A549 (cell line): ENCODE results near the gene KRTAP10-7. TPM values are rescaled to one million over a fixed set of nuclear protein-coding genes. Genes with fewer than 3 reads are reported as not detected.

ENCODE experiments used
- ATAC-seq, 2 experiments: fragments of 200-7000 bp in 1 of 2; fragments of >200 bp in 1 of 2; cut with Nextera tagmentation in 1 of 2; cut with Tn5 transposase in 1 of 2; 3 replicates each; pipeline versions ENCODE4 v1.8.0 to v1.9.1; 2018 to 2020; ENCODE audit warnings: mild to moderate bottlenecking in 1 of 2, moderate library complexity in 1 of 2
- CTCF ChIA-PET: fragments of 300-600 bp; sonication (Branson Sonifier 250); formaldehyde crosslinking; extraction: SDS; loops from one replicate; lab custom pipeline; 2021; ENCODE audit warnings: antibody characterized with exemption, inconsistent platforms; lab: Yijun Ruan, JAX
- POLR2A ChIA-PET: fragments of 350-600 bp; formaldehyde crosslinking; extraction: SDS; loops from one replicate; lab custom pipeline; 2021; ENCODE audit warnings: antibody characterized with exemption, inconsistent platforms; lab: Yijun Ruan, JAX
- DNase-seq, 2 experiments: peaks; one replicate each; pipeline versions ENCODE4 v3.0.0 to v3.0.0-alpha.2; 2011 to 2016; ENCODE audit warnings: low read depth in 1 of 2, low spot score in 1 of 2
- FAIRE-seq: peaks from 2 replicates; lab custom pipeline; 2011; peaks lifted over from hg19 to GRCh38; lab: Jason Lieb, UNC
- H3K27ac ChIP-seq, 2 experiments: fragments of >200 bp; sonication (Bioruptor Twin); formaldehyde crosslinking; 3 replicates each; pipeline ENCODE4 v1.5.1; 2016 to 2017
- H3K4me1 ChIP-seq: fragments of >200 bp; sonication (Bioruptor Twin); formaldehyde crosslinking; 3 replicates; pipeline ENCODE4 v1.6.1; 2016
- H3K4me2 ChIP-seq: fragments of >200 bp; sonication (Bioruptor Twin); formaldehyde crosslinking; 3 replicates; pipeline ENCODE4 v1.6.1; 2016
- H3K4me3 ChIP-seq: fragments of >200 bp; sonication (Bioruptor Twin); formaldehyde crosslinking; 3 replicates; pipeline ENCODE4 v1.5.1; 2016
- H3K9me3 ChIP-seq: fragments of >200 bp; sonication (Bioruptor Twin); formaldehyde crosslinking; 3 replicates; pipeline ENCODE4 v1.6.1; 2016
- BCL3 ChIP-seq: fragments of >200 bp; sonication (Bioruptor Twin); formaldehyde crosslinking; IDR thresholded peaks from 3 replicates; pipeline ENCODE4 v1.6.1; 2016
- CBX2 ChIP-seq: fragments of 200-600 bp; sonication (generic); IDR thresholded peaks from 2 replicates; pipeline ENCODE4 v1.6.1; 2016; ENCODE audit warnings: low read depth, mild to moderate bottlenecking, borderline replicate concordance
- CHD4 ChIP-seq: fragments of 200-600 bp; sonication (generic); IDR thresholded peaks from 2 replicates; pipeline ENCODE4 v1.6.1; 2016; ENCODE audit warnings: antibody characterized with exemption, mild to moderate bottlenecking, borderline replicate concordance
- EHF ChIP-seq: fragments of 250-450 bp; sonication (Bioruptor Pico); IDR thresholded peaks from 2 replicates; pipeline ENCODE4 v1.5.0; 2020; ENCODE audit warnings: mild to moderate bottlenecking
- FOSB ChIP-seq: fragments of 250-450 bp; sonication (Bioruptor Pico); IDR thresholded peaks from 2 replicates; pipeline ENCODE4 v1.5.0; 2020; ENCODE audit warnings: mild to moderate bottlenecking, moderate library complexity
- FOSL2 ChIP-seq, 2 experiments: fragments of 450-650 bp in 1 of 2; fragments of >200 bp in 1 of 2; sonication (Bioruptor Twin) in 1 of 2; formaldehyde crosslinking; IDR thresholded peaks; 2 replicates each; pipeline versions ENCODE4 v1.5.0 to v1.6.1; 2016 to 2020; ENCODE audit warnings: mild to moderate bottlenecking in 1 of 2, moderate library complexity in 1 of 2
- FOXS1 ChIP-seq: fragments of 250-450 bp; sonication (Bioruptor Pico); IDR thresholded peaks from 2 replicates; pipeline ENCODE4 v1.5.0; 2020; ENCODE audit warnings: mild to moderate bottlenecking, moderate library complexity
- HES2 ChIP-seq: fragments of >200 bp; sonication (Bioruptor Twin); formaldehyde crosslinking; IDR thresholded peaks from 2 replicates; pipeline ENCODE4 v1.6.1; 2016
- HOXA7 ChIP-seq: fragments of 250-450 bp; sonication (Bioruptor Pico); IDR thresholded peaks from 2 replicates; pipeline ENCODE4 v1.5.0; 2020; ENCODE audit warnings: mild to moderate bottlenecking, moderate library complexity
- HOXB13 ChIP-seq: fragments of 250-450 bp; sonication (Bioruptor Pico); IDR thresholded peaks from 2 replicates; pipeline ENCODE4 v1.5.0; 2020; ENCODE audit warnings: low read depth, mild to moderate bottlenecking, moderate library complexity
- JUN ChIP-seq, 2 experiments: fragments of >200 bp; sonication (Bioruptor Twin); formaldehyde crosslinking; IDR thresholded peaks; 2 replicates in 1 of 2; 3 replicates in 1 of 2; pipeline ENCODE4 v1.6.1; 2016 to 2017
- NFE2L2 ChIP-seq: fragments of 150-350 bp; conservative IDR thresholded peaks from 2 replicates; pipeline ENCODE4 v1.6.1; 2014; ENCODE audit warnings: low read length
- NPAS2 ChIP-seq: fragments of 250-450 bp; sonication (Bioruptor Pico); IDR thresholded peaks from 2 replicates; pipeline ENCODE4 v1.8.0; 2022; ENCODE audit warnings: mild to moderate bottlenecking, moderate library complexity, borderline replicate concordance
- NR3C1 ChIP-seq: fragments of >200 bp; sonication (Bioruptor Twin); formaldehyde crosslinking; IDR thresholded peaks from 3 replicates; pipeline ENCODE4 v1.6.1; 2017
- PBX3 ChIP-seq: IDR thresholded peaks from 2 replicates; pipeline ENCODE4 v1.6.1; 2012
- REST ChIP-seq: fragments of 200-600 bp; sonication (generic); IDR thresholded peaks from 2 replicates; pipeline ENCODE4 v1.6.1; 2016; ENCODE audit warnings: antibody characterized with exemption, mild to moderate bottlenecking, moderate library complexity
- SREBF2 ChIP-seq: fragments of 450-650 bp; IDR thresholded peaks from 2 replicates; pipeline ENCODE4 v1.6.1; 2014; ENCODE audit warnings: mild to moderate bottlenecking, moderate library complexity
- TP53 ChIP-seq: fragments of 250-450 bp; sonication (Bioruptor Pico); IDR thresholded peaks from 2 replicates; pipeline ENCODE4 v1.5.0; 2021; ENCODE audit warnings: mild to moderate bottlenecking, moderate library complexity
- ZC3H11A ChIP-seq: fragments of 450-650 bp; IDR thresholded peaks from 2 replicates; pipeline ENCODE4 v1.6.1; 2014; ENCODE audit warnings: antibody characterized with exemption, mild to moderate bottlenecking
- ZFP36 ChIP-seq: fragments of 450-650 bp; IDR thresholded peaks from 2 replicates; pipeline ENCODE4 v1.6.1; 2014; ENCODE audit warnings: borderline replicate concordance; ENCODE audit not compliant: partially characterized antibody
- WGBS: methylation state at CpG from one replicate; pipeline ENCODE4 v1.1.6; 2017; ENCODE audit errors: missing lambda C conversion rate; 5-methylcytosine and 5-hydroxymethylcytosine counted together
- polyA plus RNA-seq, 4 experiments: library from polyadenylated mRNA; depleted of rRNA in 3 of 4; stranded (reverse); fragments of >200 nt; fragmentation: RNase III in 1 of 4; extraction: RNeasy Plus Mini Kit Qiagen cat#74134 plus additional on column Dnase treatment in 1 of 4; gene quantifications; 2 replicates in 3 of 4; 3 replicates in 1 of 4; pipeline ENCODE4 v1.2.3, GENCODE V29; 2011 to 2017

The KRTAP10-7 gene
- polyA plus RNA-seq, 2 of the 4 experiments (the other 2 are of a cell fraction) = not detected

GRCh38 chr21:44623575-44623974 lies 23.2 kb downstream of the KRTAP10-7 start:
- DNase-seq = no peak
- Histone ChIP-seq H3K4me1 (no peaks in the 10 kb centered on the region), H3K9me3 (peaks cover 17% of the 10 kb centered on the region; the same call in 2 of the 3 replicates), H3K27ac (no peak overlapping the region), H3K4me3 (no peak overlapping the region), H3K4me2 (no peak overlapping the region)
- ChIA-PET POLR2A (no interaction called here), CTCF (no interaction called here)
- no peak for FAIRE-seq
- no peak for TF ChIP-seq FOSL2 (IDR thresholded peaks at IDR 0.05)
- TF ChIP-seq FOSL2 (CRISPR knock-in tag; IDR thresholded peaks at IDR 0.05) = no peak
- TF ChIP-seq ZC3H11A = no peak
- TF ChIP-seq HES2 = no peak
- TF ChIP-seq PBX3 = no peak
- TF ChIP-seq HOXA7 = no peak
- TF ChIP-seq TP53 = no peak
- no peak for TF ChIP-seq JUN (IDR thresholded peaks at IDR 0.05)
- TF ChIP-seq REST = no peak
- no peak for TF ChIP-seq SREBF2
- no peak for TF ChIP-seq NR3C1
- no peak for TF ChIP-seq EHF (CRISPR knock-in tag)
- no peak for TF ChIP-seq HOXB13 (CRISPR knock-in tag)
- TF ChIP-seq NFE2L2 = no peak
- TF ChIP-seq CHD4 = no peak
- no peak for TF ChIP-seq ZFP36
- TF ChIP-seq NPAS2 (CRISPR knock-in tag) = no peak
- no peak for TF ChIP-seq FOXS1
- ATAC-seq = no peak

GRCh38 chr21:44625756-44626155 lies 25.4 kb downstream of the KRTAP10-7 start:
- H3K27ac ChIP-seq = no peak overlapping the region
- peaks cover 17% of the 10 kb centered on the region; the same call in 2 of the 3 replicates for H3K9me3 ChIP-seq
- H3K4me2 ChIP-seq = no peak overlapping the region
- 62% methylated on average over 7 of the region's 7 CpGs for WGBS
- H3K4me1 ChIP-seq = no peaks in the 10 kb centered on the region
- ChIA-PET POLR2A (interaction anchor here (0.6 kb wide), 1 partner anchor 24 kb away, joined by 3 read pairs; no protein-coding TSS in a partner anchor), CTCF (interaction anchor here (1.1 kb wide), 1 partner anchor 47 kb away, joined by 3 read pairs; no protein-coding TSS in a partner anchor)
- H3K4me3 ChIP-seq = no peak overlapping the region
- DNase-seq (no peak), ATAC-seq (no peak), FAIRE-seq (no peak)
- TF ChIP-seq BCL3 = no peak
- TF ChIP-seq ZC3H11A = no peak
- no peak for TF ChIP-seq FOSB (CRISPR knock-in tag)
- TF ChIP-seq CBX2 = no peak
- TF ChIP-seq EHF (CRISPR knock-in tag) = no peak
